ENCODE data around the gene RASD2. TPM values are rescaled to one million over a fixed set of nuclear protein-coding genes. Genes with fewer than 3 reads are reported as not detected.
"Not testable (repeated sequence)": the region's sequence is repeated elsewhere in the genome, so short reads cannot be mapped to it uniquely, and the experiment has no call there.

RASD2 gene, protein sequence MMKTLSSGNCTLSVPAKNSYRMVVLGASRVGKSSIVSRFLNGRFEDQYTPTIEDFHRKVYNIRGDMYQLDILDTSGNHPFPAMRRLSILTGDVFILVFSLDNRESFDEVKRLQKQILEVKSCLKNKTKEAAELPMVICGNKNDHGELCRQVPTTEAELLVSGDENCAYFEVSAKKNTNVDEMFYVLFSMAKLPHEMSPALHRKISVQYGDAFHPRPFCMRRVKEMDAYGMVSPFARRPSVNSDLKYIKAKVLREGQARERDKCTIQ
- total RNA-seq: under 1 TPM in 3 of 4 donors, not detected in 1; 0.06 to 0.26 (median 0.19) TPM

DNA sequence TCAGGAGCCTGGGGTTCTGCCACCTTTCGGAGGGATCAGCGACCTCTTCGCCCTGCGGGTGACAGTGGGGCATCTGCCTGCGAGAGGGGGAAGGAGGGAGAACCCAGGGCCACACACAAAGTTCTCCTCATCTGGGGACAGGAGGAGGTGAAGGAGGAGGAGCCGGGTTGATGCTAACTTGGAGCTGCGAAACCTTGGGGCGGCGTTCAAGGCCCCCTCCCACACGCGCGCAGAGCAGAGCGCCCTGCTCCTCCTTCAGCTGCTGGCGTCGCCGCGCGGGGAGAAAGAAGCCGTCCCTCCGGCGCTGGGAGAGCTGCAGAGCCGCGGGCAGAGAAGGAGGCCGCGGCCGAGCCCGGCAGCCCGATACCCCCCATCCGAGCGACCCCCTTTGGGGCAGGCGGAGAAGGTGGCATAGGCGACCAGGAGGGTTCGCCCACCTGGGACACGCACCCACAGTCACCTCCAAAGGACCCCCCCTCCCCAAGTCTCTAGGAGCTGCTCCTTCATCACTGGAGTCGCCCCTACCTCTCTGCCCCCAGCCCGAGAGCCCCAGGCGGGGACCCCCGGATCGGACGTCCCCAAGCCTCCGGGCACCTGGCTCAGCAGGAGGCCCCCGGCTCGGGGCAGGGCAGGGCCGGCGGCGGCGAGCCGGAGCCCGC lies at the start of gene RASD2:
Gene RASD2 (plus strand): TSS at position 237 of the 659 bp plus-strand sequence. CDS start 5,979 bp downstream, outside the sequence.
- no peaks in the 10 kb centered on the region for H3K36me3 ChIP-seq
- intact Hi-C loops (cut with DNase I): no loop called here
- 0 to 5% methylated on average over 2 to 4 of the region's 49 CpGs for WGBS, 2 donors
- H3K4me1 ChIP-seq: peaks cover 9 to 42% (median 13%) of the 10 kb centered on the region in 3 donors
- DNase-seq: no peak
- peaks cover 0 to 80% (median 0%) of the 10 kb centered on the region in 4 donors for H3K27me3 ChIP-seq
- H3K4me3 ChIP-seq: peak within 1 kb of the TSS; percentile 29 to 74 (median 50)
- TF ChIP-seq CTCF (IDR thresholded peaks at IDR 0.05) (no peak), POLR2A (IDR thresholded peaks at IDR 0.05) (no peak)
- H3K27ac ChIP-seq: peak within 1 kb of the TSS; percentile 0 to 76 (median 57)
- no peaks in the 10 kb centered on the region for H3K9me3 ChIP-seq

- DNase-seq; H3K9me3 ChIP-seq; H3K27ac ChIP-seq; intact Hi-C loops (cut with DNase I); H3K4me3 ChIP-seq; H3K36me3 ChIP-seq; H3K4me1 ChIP-seq: not testable (repeated sequence)
- H3K27me3 ChIP-seq: peaks cover 0 to 60% (median 0%) of the 10 kb centered on the region in 4 donors
- 77 to 82% methylated on average over 9 to 11 of the region's 24 CpGs for WGBS, 2 donors
These were observed 49.3 kb upstream of the RASD2 start for GRCh38 chr22:35491061-35491907.

DNA sequence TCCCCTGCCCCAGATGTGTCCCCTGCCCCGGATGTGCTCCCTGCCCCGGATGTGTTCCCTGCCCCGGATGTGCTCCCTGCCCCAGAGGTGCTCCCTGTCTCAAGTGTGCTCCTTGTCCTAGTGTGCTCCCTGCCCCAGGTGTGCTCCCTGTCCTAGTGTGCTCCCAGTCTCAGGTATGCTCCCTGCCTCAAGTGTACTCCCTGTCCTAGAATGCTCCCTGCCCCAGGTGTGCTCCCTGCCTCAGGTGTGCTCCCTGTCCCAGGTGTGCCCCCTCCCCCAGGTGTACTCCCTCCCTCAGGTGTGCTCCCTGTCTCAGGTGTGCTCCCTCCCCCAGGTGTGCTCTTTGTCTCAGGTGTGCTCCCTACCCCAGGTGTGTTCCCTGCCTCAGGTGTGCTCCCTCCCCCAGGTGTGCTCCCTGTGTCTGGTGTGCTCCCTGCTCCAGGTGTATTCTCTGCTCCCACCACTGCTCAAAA lies 48.7 kb upstream of the RASD2 start:
- no peaks in the 10 kb centered on the region for H3K4me1 ChIP-seq
- WGBS, 2 donors: no CpG with 5 or more reads among the region's 3 CpGs
- TF ChIP-seq POLR2A (IDR thresholded peaks at IDR 0.05): no peak
- no peak for TF ChIP-seq CTCF (IDR thresholded peaks at IDR 0.05)
- H3K27me3 ChIP-seq: peaks cover 0 to 59% (median 0%) of the 10 kb centered on the region in 4 donors
- no peak overlapping the region for H3K27ac ChIP-seq
- intact Hi-C loops (cut with DNase I): no loop called here
- no peak for DNase-seq
- H3K4me3 ChIP-seq: no peak overlapping the region
- H3K36me3 ChIP-seq: no peaks in the 10 kb centered on the region
- no peaks in the 10 kb centered on the region for H3K9me3 ChIP-seq

DNA sequence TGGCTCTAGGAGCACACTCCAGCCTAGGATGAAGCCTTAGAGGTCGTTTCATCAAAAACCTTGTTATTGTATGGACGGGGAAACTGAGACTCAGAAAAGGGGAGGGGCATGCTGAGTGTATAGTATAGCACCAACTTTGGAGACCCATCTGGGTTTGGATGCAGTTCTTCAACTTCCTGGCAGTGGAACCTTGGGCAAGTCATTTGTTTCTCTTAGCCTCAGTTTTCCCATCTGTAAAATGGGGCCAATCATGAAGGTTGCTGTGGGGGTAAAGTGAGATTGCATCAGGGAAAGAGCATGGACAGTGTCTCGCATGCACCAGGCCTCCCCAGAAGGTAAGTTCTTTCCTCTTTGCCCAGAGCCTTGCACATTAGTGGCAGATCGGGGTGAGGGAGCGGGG lies 47.6 kb upstream of the RASD2 start:
- intact Hi-C loops (cut with DNase I): no loop called here
- WGBS, 2 donors: 65 to 75% methylated on average over 5 of the region's 5 CpGs

DNA sequence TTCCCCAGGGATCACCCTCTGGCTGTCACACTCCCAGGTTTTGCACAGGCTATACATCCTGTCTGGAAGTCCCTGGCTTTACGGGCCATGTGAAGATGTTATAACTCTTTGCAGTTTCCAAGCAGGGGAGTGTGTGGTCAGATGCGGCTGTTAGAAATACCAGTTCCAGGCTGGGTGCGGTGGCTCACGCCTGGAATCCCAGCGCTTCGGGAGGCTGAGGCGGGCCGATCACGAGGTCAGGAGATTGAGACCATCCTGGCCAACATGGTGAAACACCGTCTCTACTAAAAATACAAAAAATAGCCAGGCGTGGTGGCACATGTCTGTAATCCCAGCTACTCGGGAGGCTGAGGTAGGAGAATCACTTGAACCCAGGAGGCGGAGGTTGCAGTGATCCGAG lies 44.9 kb upstream of the RASD2 start:
- H3K36me3 ChIP-seq; H3K4me3 ChIP-seq; H3K27ac ChIP-seq; H3K4me1 ChIP-seq; DNase-seq; H3K9me3 ChIP-seq; intact Hi-C loops (cut with DNase I): not testable (repeated sequence)
- H3K27me3 ChIP-seq: peaks cover 0 to 68% (median 4%) of the 10 kb centered on the region in 4 donors
- 78 to 95% methylated on average over 7 to 12 of the region's 14 CpGs for WGBS, 2 donors

More for the DNA sequence above, 47.6 kb upstream of the RASD2 start:
- H3K36me3 ChIP-seq: no peaks in the 10 kb centered on the region
- peaks cover 0 to under 1% (median 0%) of the 10 kb centered on the region in 3 donors for H3K4me1 ChIP-seq
- no peak for DNase-seq
- TF ChIP-seq CTCF (IDR thresholded peaks at IDR 0.05) (no peak), POLR2A (IDR thresholded peaks at IDR 0.05) (no peak)
- H3K27me3 ChIP-seq: peaks cover 0 to 61% (median 0%) of the 10 kb centered on the region in 4 donors
- H3K27ac ChIP-seq: no peak overlapping the region
- H3K9me3 ChIP-seq: no peaks in the 10 kb centered on the region
- H3K4me3 ChIP-seq: no peak overlapping the region

Data from esophagus squamous epithelium (tissue), 5 donors.